ENCODE measurements around the gene BID.
"Not testable (repeated sequence)": the region's sequence is repeated elsewhere in the genome, so short reads cannot be mapped to it uniquely, and the experiment has no call there.

Gene BID

GRCh38 chr22:17769716-17770082, 4.6 kb downstream of the BID start:
- no peak for DNase-seq (ENCODE audit: low read depth in 1 of 2, low spot score in 1 of 2)

GRCh38 chr22:17769013-17769715, 5.1 kb downstream of the BID start:
- DNase-seq (ENCODE audit: low read depth in 1 of 2, low spot score in 1 of 2), result no peak

- no peak for DNase-seq (ENCODE audit: low read depth in 1 of 2, low spot score in 1 of 2)
Observed at GRCh38 chr22:17767233-17768065, 6.8 kb downstream of the BID start.

- not testable (repeated sequence) for DNase-seq (ENCODE audit: low read depth in 1 of 2, low spot score in 1 of 2)
Observed at GRCh38 chr22:17764852-17765251, 9.4 kb downstream of the BID start.

- no peak for DNase-seq (ENCODE audit: low read depth in 1 of 2, low spot score in 1 of 2)
Observed at GRCh38 chr22:17764036-17764435, 10.2 kb downstream of the BID start.

- DNase-seq (ENCODE audit: low read depth in 1 of 2, low spot score in 1 of 2), result not testable (repeated sequence)
Observed at GRCh38 chr22:17763442-17763841, 10.8 kb downstream of the BID start.

DNA sequence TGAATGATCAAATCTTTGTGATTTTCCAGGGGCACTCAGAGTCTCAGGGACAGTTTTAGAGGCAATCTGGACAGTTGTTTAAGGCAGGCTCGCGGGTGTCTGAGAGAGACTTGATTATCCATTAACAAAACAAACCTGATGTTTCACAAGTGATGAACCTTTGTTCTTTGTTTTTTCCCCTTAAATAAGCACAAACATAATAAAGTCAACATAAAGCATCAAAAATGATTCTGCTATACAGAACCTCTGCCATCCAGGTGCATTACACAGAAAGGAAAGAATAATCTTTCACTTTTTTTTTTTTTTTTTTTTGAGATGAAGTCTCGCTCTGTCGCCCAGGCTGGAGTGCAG, 13.2 kb downstream of the BID start:
- DNase-seq (ENCODE audit: low read depth in 1 of 2, low spot score in 1 of 2), result no peak

- DNase-seq (ENCODE audit: low read depth in 1 of 2, low spot score in 1 of 2), result no peak
Observed at GRCh38 chr22:17754233-17754925, 19.9 kb downstream of the BID start.

DNA sequence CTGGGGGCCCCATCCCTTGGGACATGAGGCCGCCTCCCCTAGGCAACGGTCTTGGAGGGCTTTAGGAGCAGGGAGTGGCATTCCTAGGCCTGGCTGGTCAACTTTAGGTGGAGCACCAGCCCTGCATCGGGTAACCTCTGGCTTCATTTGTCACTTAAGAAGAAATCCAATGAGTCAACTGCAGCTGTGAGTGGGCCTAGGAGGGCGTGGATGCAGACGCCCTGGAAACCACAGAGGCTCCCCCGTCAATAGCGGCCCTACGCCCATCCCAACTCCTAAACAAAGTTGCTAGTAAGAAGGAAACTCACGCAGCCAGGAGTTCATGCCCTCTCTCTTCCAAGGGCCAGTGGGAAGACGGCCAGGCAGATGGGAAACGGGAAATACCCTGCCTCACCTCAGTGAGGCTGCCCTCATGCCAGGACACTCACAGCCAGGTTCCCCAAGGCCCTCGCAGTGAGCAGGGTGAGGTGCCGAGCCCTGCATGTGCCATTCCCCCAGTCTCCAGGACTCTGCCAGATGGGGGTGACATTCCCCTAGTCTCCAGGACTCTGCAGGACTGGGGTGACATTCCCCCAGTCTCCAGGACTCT, 20.8 kb downstream of the BID start:
- no peak for DNase-seq (ENCODE audit: low read depth in 1 of 2, low spot score in 1 of 2)

GRCh38 chr22:17751596-17751995, 22.7 kb downstream of the BID start:
- DNase-seq (ENCODE audit: low read depth in 1 of 2, low spot score in 1 of 2), result no peak

DNA sequence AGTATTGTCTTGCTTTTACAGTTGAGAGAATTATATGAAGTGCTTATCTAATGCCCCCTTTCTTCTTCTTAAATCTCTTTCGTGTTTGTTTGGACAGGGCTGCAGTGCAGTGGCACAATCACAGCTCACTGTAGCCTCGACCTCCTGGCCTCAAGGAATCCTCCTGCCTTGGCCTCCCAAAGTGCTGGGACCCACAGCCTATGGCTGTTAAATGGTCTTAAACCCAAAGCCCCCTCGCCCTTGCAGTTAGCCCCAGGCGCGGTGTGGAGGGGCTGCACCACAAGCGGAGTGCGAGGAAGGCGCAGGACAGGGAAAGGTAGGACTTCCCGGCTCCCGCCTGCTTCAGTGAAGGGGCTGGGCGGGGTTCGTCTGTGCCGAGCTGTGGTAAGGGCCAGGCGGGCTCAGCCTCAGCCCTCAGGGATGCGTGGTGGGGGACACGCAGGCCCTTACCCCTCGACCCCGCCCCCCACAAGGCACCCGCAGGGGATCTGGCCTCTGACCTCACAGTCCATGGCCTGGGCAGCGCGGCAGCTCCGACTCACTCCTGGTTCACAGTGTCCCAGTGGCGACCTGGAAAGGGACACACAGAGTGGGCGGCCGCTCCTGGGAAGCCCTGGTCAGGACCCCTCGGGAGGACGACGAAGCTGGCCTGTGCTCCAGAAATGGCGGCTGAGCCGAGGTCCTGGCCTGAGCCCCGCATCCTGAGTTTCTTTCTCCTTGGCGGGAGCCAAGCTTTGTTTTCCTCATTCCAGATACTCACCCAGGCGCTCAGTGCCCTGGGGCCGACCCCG, 24.5 kb downstream of the BID start:
- no peak for DNase-seq (ENCODE audit: low read depth in 1 of 2, low spot score in 1 of 2)

DNA sequence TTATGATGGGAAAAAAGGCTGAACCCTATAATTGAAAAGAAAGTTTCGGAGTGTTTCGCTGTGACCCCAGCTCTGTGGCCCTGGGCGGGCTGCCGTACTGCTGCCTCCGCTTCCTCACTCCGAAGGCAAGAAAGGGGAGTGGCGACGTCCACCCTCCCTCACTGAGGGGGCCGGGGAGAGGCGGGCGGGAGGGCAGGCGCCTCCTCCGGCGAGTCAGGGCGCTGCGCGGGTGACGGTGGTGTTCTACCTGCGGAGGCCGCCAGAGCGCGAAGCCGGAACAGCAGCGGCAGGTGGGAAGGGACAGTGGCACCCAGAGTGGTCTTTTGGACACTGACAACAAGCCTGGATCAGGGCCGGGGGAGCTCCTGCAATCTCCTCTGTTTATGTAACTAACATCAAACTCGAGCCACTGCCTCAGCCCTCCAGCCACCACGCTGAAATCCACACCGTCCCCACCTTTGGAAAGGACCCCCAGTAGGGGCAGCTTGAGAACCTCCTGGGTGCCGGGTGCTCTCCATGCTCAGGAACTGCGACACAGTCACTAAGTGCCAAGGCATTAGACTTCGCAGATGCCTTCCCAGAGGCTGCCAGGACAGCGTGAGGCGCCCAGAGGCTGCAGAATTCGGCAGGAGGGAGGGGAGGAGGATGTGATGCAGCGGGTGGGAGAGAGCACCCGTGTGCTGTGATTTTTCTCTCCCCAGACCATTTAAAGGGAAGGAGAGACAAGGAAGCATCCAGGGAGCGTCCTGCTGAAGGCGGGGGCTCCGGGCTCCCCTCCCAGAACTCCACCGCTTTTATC, 25.5 kb downstream of the BID start:
- DNase-seq (ENCODE audit: low read depth in 1 of 2, low spot score in 1 of 2), result no peak

DNA sequence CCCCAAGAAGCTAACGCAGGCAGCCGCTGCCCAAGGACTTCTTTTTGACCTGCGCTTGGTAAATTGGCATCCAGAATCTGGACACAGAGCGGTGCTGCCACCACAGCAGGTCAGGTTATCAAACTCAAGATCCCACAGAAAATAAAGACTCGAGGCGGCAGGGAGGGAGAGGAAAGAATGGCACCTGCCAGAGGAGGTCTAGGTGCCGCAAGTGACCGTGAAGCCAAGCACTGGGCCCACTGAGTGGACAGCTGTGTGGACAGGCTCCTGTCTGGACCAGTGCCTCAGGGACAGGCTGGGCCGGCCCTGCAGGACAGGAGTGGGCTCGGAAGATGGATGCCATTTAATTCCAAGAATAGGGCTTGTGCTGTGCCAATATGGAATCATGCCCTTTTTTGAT, 27.4 kb downstream of the BID start:
- no peak for DNase-seq (ENCODE audit: low read depth in 1 of 2, low spot score in 1 of 2)

GRCh38 chr22:17744430-17744829, 29.8 kb downstream of the BID start:
- no peak for DNase-seq (ENCODE audit: low read depth in 1 of 2, low spot score in 1 of 2)

DNA sequence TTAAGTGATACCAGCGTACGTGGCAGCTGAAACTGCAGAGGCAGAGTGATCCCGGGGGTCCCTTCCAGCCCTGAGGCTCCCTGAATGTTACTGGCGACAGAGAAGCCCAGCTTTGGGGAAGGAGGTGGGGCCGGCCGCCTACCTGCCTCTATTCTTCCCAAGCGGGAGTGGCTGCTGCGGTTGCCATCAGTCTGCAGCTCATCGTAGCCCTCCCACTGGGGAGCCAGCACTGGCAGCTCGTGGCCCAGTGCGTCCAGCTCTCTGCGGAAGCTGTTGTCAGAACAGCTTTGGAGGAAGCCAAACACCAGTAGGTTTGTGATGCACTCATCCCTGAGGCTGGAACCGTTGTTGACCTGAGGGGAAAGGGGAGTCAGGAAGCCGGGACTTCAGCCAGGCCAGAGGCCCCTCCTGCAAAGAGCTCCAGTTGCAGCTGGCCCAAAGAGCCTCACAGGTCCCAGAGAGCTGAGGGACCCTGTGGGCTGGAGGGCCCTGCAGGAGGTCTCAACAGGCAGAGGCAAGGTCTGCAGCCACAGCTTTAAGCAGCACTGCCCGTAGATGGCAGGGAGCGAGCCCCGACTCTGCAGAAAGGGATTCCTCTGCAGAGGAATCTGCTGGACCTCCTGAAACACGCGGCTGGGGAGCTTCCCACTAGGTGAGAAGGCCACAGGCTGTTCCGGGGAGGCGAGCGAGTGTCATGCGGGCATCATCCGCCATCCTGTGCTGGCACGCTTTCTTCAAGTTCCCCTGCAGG, 30.4 kb downstream of the BID start:
- no peak for DNase-seq (ENCODE audit: low read depth in 1 of 2, low spot score in 1 of 2)

GRCh38 chr22:17742527-17742902, 31.8 kb downstream of the BID start:
- DNase-seq (ENCODE audit: low read depth in 1 of 2, low spot score in 1 of 2), result peak; percentile 43 to 55

DNA sequence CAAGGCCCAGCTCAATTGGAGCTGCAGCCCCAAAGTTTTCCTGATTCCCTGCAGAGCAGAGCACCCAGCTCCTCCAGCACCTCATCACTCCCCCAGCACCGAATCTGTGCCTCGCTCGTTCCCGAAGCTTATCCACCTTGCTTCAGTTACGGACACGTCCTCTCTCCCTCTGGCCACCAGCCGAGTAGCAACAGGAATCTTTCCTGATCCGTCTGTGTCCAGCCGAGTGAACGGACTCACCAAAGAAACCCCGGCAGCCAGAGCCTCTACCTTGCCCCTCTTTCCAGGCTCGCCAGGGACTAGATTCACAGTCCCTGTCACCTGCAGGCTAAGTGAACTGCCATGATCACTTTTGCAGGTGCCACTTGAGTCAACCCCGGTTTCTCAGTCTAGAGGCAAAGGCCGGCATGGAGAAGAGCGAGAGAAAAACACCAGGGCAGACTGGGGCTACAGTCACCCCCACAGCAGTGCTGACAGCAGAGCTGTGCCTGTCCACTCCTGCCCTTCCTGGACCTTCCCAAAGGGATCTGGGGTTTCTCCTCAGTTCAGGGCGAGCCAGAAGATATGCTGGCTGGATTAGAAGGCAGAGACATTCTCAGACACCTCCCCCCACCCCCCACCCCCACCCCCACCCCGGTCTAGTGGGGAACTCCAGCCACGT, 32.3 kb downstream of the BID start:
- no peak for DNase-seq (ENCODE audit: low read depth in 1 of 2, low spot score in 1 of 2)

- DNase-seq (ENCODE audit: low read depth in 1 of 2, low spot score in 1 of 2), result no peak
Observed at GRCh38 chr22:17739196-17739975, 34.9 kb downstream of the BID start.

All from stimulated activated CD4-positive, alpha-beta T cell treated with anti-CD3 and anti-CD28 coated beads, Interleukin-15, amount 100 ng/mL, for 1 hour (primary cell).